ENCODE results near the gene ARHGAP19. TPM values are rescaled to one million over a fixed set of nuclear protein-coding genes. Genes with fewer than 3 reads are reported as not detected.

The ARHGAP19 gene
- total and polyA plus RNA-seq, 2 of the 8 experiments (the other 6 are each of a cell fraction or from before 2014, with no cell fraction given), result 13.3 to 32.1 TPM

DNA sequence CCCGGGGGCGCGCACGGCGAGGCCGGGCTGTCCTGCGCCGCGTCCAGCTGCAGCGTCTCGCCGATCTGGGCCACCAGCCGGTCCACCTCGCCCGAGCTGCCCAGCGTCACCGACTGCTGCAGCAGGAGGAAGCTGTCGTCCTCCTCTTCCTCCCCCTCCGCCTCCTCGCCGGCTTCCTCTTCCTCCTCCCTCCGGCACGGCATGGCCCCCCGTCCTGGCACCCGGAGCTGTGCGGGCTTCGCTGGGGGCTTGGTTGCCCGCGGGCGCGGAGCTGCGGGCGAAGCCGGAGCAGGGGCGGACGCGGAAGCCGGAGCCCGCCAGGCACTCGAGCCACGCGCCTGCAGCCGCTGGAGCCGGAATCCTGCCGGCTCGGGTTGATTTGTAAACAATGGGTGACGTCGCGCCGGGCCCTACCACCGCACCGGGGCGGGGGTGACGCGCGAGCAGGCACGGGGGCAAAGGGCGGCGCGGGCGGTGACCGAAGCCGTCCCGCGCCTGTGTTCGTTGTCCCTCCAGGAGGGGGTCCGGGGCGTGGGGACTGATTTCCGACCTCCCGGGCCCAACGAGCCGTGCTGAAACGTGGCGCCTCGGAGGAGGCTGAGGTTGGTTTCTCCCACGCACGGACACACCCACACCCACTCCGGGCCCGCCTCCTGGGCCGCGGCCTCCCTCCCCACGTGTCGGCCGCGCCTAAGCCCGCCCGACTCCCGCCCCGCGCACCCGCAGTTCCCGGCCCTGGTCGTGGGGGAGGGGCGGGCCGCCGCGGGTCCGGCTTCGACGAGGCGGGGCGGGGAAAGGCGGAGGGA is 42.1 kb upstream of the ARHGAP19 start, which contains the start of gene FRAT2 (continued):
- TF ChIP-seq CEBPB (IDR thresholded peaks at IDR 0.05; ENCODE audit: low read depth, low read length), result no peak
- peak; percentile 10; the same call in 1 of the 2 replicates for TF ChIP-seq SRF (IDR thresholded peaks at IDR 0.05; ENCODE audit: low read depth, low read length)
- peak; percentile 78 for TF ChIP-seq TBP (IDR thresholded peaks at IDR 0.05; ENCODE audit: low read depth, low read length)
- TF ChIP-seq POLR2AphosphoS5 (IDR thresholded peaks at IDR 0.05; ENCODE audit: low read depth, low read length), result peak; percentile 72
- peak; percentile 75 to 84; a peak in 3 of 4 replicates for TF ChIP-seq HDAC2 (IDR thresholded peaks at IDR 0.05; ENCODE audit: borderline replicate concordance in 1 of 2, low read depth in 2 of 2, low read length in 2 of 2)
- no peak for TF ChIP-seq RFX5 (IDR thresholded peaks at IDR 0.05; ENCODE audit: borderline replicate concordance, low read depth, low read length)
- TF ChIP-seq, protein P1, sequence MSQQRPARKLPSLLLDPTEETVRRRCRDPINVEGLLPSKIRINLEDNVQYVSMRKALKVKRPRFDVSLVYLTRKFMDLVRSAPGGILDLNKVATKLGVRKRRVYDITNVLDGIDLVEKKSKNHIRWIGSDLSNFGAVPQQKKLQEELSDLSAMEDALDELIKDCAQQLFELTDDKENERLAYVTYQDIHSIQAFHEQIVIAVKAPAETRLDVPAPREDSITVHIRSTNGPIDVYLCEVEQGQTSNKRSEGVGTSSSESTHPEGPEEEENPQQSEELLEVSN (IDR thresholded peaks at IDR 0.05), result peak; percentile 72; the same call in 1 of the 2 replicates
- peak; percentile 70 for TF ChIP-seq PHF8 (conservative IDR thresholded peaks at IDR 0.05; ENCODE audit: low read depth, low read length)
- 0 out of 2 replicates have a peak, but pooled peaks have one; percentile 54 for TF ChIP-seq RBBP5 (IDR thresholded peaks at IDR 0.05; ENCODE audit: borderline replicate concordance, low read depth, low read length)
- 0 out of 2 replicates have a peak, but pooled peaks have one; percentile 13 for TF ChIP-seq TEAD4 (IDR thresholded peaks at IDR 0.05; ENCODE audit: low read depth, low read length)
- no peak for TF ChIP-seq KDM5A (IDR thresholded peaks at IDR 0.05; ENCODE audit: low read length)
- TF ChIP-seq GTF2F1 (IDR thresholded peaks at IDR 0.05; ENCODE audit: borderline replicate concordance, low read depth, low read length), result no peak
- peak; percentile 50 for TF ChIP-seq TAF7 (optimal IDR thresholded peaks at IDR 0.05; ENCODE audit: borderline replicate concordance, low read depth, low read length)
- peak; percentile 91 for TF ChIP-seq JUND (IDR thresholded peaks at IDR 0.05; ENCODE audit: low read length)
- TF ChIP-seq CTBP2 (IDR thresholded peaks at IDR 0.05; ENCODE audit: borderline replicate concordance, insufficient read depth, insufficient read length, low read length), result no peak
- TF ChIP-seq CREB1 (IDR thresholded peaks at IDR 0.05), result peak; percentile 89
- peak; percentile 86 for TF ChIP-seq TAF1 (IDR thresholded peaks at IDR 0.05; ENCODE audit: low read depth, low read length)
- TF ChIP-seq SUZ12 (IDR thresholded peaks at IDR 0.05; ENCODE audit: low read length), result peak; percentile 32; the same call in 1 of the 2 replicates
- TF ChIP-seq, protein P2, sequence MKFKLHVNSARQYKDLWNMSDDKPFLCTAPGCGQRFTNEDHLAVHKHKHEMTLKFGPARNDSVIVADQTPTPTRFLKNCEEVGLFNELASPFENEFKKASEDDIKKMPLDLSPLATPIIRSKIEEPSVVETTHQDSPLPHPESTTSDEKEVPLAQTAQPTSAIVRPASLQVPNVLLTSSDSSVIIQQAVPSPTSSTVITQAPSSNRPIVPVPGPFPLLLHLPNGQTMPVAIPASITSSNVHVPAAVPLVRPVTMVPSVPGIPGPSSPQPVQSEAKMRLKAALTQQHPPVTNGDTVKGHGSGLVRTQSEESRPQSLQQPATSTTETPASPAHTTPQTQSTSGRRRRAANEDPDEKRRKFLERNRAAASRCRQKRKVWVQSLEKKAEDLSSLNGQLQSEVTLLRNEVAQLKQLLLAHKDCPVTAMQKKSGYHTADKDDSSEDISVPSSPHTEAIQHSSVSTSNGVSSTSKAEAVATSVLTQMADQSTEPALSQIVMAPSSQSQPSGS (IDR thresholded peaks at IDR 0.05; ENCODE audit: low read length), result 0 out of 2 replicates have a peak, but pooled peaks have one; percentile 39
- TF ChIP-seq GABPA (IDR thresholded peaks at IDR 0.05; ENCODE audit: borderline replicate concordance, insufficient read depth, low read length), result no peak; the same call in 1 of the 2 replicates
